Heart left ventricle (tissue), 16 donors: ENCODE results near the gene SMPD4. TPM values are rescaled to one million over a fixed set of nuclear protein-coding genes. Genes with fewer than 3 reads are reported as not detected.
A peak's percentile ranks its signal among the peaks of the same experiment; 100 is the strongest.
"Not testable (repeated sequence)": the region's sequence is repeated elsewhere in the genome, so short reads cannot be mapped to it uniquely, and the experiment has no call there.

Source experiments
- ATAC-seq, 4 donors: fragments of 200-7000 bp; cut with Tn5 transposase; one replicate each; pipeline ENCODE4 v1.9.1; 2020 to 2022; ENCODE audit warnings: moderate library complexity in 4 of 4, mild to moderate bottlenecking in 3 of 4, moderate number of reproducible peaks in 1 of 4
- DNase-seq, 5 donors: peaks; one replicate each; pipeline ENCODE4 v3.0.0-alpha.2; 2020
- H3K27ac ChIP-seq, 12 donors: fragments of 200-600 bp; sonication (generic) in 4 of 12; one replicate each; pipeline versions ENCODE4 v1.5.0 to v1.8.0; 2016 to 2022; ENCODE audit warnings: mild to moderate bottlenecking in 2 of 12
- H3K27me3 ChIP-seq, 9 donors: fragments of 200-600 bp; sonication (generic) in 2 of 9; one replicate each; pipeline versions ENCODE4 v1.5.1 to v1.8.0; 2016 to 2022; ENCODE audit warnings: mild to moderate bottlenecking in 3 of 9
- H3K36me3 ChIP-seq, 9 donors: fragments of 200-600 bp; sonication (generic) in 2 of 9; one replicate each; pipeline versions ENCODE4 v1.5.0 to v1.8.0; 2018 to 2022; ENCODE audit warnings: mild to moderate bottlenecking in 2 of 9
- H3K4me1 ChIP-seq, 12 donors: fragments of 200-600 bp; sonication (generic) in 4 of 12; one replicate each; pipeline versions ENCODE4 v1.5.0 to v1.8.0; 2016 to 2022; ENCODE audit warnings: mild to moderate bottlenecking in 3 of 12
- H3K4me3 ChIP-seq, 12 donors: fragments of 200-600 bp; sonication (generic) in 4 of 12; one replicate each; pipeline versions ENCODE4 v1.5.0 to v1.8.0; 2017 to 2022; ENCODE audit warnings: mild to moderate bottlenecking in 9 of 12, moderate library complexity in 4 of 12
- H3K9me3 ChIP-seq, 12 donors: fragments of 200-600 bp; sonication (generic) in 4 of 12; one replicate each; pipeline versions ENCODE4 v1.5.0 to v1.8.0; 2016 to 2022; ENCODE audit warnings: mild to moderate bottlenecking in 1 of 12
- CTCF ChIP-seq, 12 donors: fragments of 200-600 bp; sonication (generic) in 4 of 12; IDR thresholded peaks; one replicate each; pipeline versions ENCODE4 v1.5.0 to v1.8.0; 2018 to 2022; ENCODE audit warnings: antibody characterized with exemption in 12 of 12, mild to moderate bottlenecking in 5 of 12
- POLR2A ChIP-seq, 2 donors: fragments of 450-650 bp; IDR thresholded peaks; one replicate each; pipeline ENCODE4 v1.6.1; 2017; ENCODE audit warnings: antibody characterized with exemption in 2 of 2, mild to moderate bottlenecking in 2 of 2, moderate library complexity in 2 of 2
- WGBS, 4 donors: extraction: QIAGEN DNeasy Blood & Tissue Kit in 2 of 4; methylation state at CpG; one replicate each; pipeline versions ENCODE4 v1.1.5 to v1.1.7; 2013 to 2018; 5-methylcytosine and 5-hydroxymethylcytosine counted together
- intact Hi-C, 10 donors: fragments of 100-400 bp; cut with DNase I; formaldehyde crosslinking; loops; one replicate each; pipeline versions ENCODE4 v1.11.1 to v1.14.2; 2022
- polyA plus RNA-seq, 2 donors: library from polyadenylated mRNA; stranded (reverse); fragments of 200-250 nt; gene quantifications; one replicate each; pipeline ENCODE4 v1.2.3, GENCODE V29; 2013
- total RNA-seq, 9 donors: library from RNA; depleted of rRNA in 2 of 9; stranded (reverse); fragments of >200 nt in 2 of 9; fragmentation: NEBNext Ultra II Directional in 3 of 9; extraction: Animal tissue kit (Norgen Biotek cat#: 25700) in 3 of 9; gene quantifications; one replicate each; pipeline versions ENCODE4 v1.1.0 to v1.2.4, GENCODE V29; 2016 to 2023
- donor health status: ischemic (EF 13 %, LVEDD 7.1; RV severe dilation, severe dysfunction).
- donor health status: healthy with polysubstance abuse.
- donor health status: DM: no; HTN: yes; CAD: no.
- donor health status: DM: no; HTN: no; CAD: no.
- donor health status: ischemic (EF 25% LVEDD 6.9; RV normal size, moderate dysfunction).
- donor health status: ischemic (EF 25% LVEDD 5.7; RV mildly dilated, moderate dysfunction).
- donor health status: healthy.
- donor health status: DM: yes; HTN: yes; CAD: no.
- donor health status: ischemic (EF 35%, LVEDD 5.7; RV mildly dilated, moderate dysfunction).
- donor health status: nonischemic (EF 11% LVEDD 7.7; RV severe dilation, severe dysfunction).
- donor health status: DM: yes; HTN: yes; CAD: no.
- donor health status: PGD.
- donor health status: ischemic (EF 29% LVEDD 5.4; RV normal size, mild dysfunction).
- donor health status: nonischemic (EF 23%, LVEDD 6.1; RV moderate dilation, normal function).

Gene SMPD4
- total and polyA plus RNA-seq, 11 donors = 23.4 to 41.1 (median 29.2) TPM

DNA sequence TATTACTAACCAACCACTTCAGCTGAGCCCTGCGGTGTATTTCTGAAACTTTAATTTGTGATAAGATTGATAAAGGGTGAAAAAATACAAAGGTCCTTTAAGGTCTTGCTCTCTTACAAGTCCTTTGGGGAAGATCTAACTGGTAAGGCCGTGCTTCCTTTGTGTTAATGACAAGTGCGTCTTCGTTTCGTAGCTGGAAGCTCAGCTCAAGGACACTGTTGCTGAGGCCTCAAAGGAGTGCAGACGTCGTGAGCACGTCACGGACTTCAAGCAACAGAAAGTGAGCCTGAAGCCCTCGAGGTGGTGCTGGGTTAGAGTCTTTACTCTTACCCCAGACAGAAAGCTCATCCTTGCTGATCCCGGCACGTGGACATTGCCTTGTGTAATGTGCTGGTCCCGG lies 25.6 kb upstream of the SMPD4 start:
- DNase-seq = not testable (repeated sequence)

DNA sequence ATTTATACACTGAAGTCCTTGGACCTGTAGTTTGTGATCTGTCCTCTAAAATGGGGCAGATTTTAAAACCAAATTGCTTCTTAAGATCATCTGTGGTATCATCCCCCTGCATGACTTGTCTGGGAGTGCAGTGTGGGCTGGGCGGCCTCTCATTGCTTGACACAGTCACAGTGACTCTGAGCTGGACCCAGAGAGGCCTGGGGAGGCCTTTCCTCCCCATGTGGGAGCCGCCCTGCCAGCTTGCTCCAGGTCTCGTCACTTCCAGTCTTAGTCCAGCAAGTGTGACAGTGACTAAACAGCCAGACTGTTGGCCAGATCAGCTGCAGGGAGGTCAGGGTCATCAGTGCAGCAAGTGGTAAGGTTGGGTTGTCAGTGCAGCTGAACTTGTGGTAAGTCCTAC lies 21.7 kb upstream of the SMPD4 start:
- H3K9me3 ChIP-seq, H3K27me3 ChIP-seq, DNase-seq, H3K36me3 ChIP-seq, H3K4me1 ChIP-seq, H3K4me3 ChIP-seq, intact Hi-C loops: not testable (repeated sequence)
- peak overlapping the region in 2 of 12 donors; percentile 29 to 33 for H3K27ac ChIP-seq
- ATAC-seq = peak; percentile 11 to 50 (median 27)
- WGBS, 4 donors = 59 to 76% (median 63%) methylated on average over 2 to 3 of the region's 3 CpGs

More for the DNA sequence above, 25.6 kb upstream of the SMPD4 start:
- H3K4me3 ChIP-seq, H3K4me1 ChIP-seq, H3K9me3 ChIP-seq, ATAC-seq, H3K36me3 ChIP-seq, H3K27me3 ChIP-seq, H3K27ac ChIP-seq, intact Hi-C loops: not testable (repeated sequence)
- 79 to 84% (median 81%) methylated on average over 10 to 13 of the region's 13 CpGs for WGBS, 4 donors

GRCh38 chr2:130202518-130202917 lies 21.1 kb upstream of the SMPD4 start:
- H3K27me3 ChIP-seq, H3K36me3 ChIP-seq, H3K9me3 ChIP-seq, H3K4me3 ChIP-seq, H3K4me1 ChIP-seq, intact Hi-C loops: not testable (repeated sequence)
- DNase-seq (peak in 4 of 5 donors; percentile 42 to 81 (median 63)), ATAC-seq (peak; percentile 85 to 95 (median 94))
- 24 to 60% (median 28%) methylated on average over 1 to 6 of the region's 7 CpGs for WGBS, 4 donors
- H3K27ac ChIP-seq = peak overlapping the region in 2 of 12 donors; percentile 33

DNA sequence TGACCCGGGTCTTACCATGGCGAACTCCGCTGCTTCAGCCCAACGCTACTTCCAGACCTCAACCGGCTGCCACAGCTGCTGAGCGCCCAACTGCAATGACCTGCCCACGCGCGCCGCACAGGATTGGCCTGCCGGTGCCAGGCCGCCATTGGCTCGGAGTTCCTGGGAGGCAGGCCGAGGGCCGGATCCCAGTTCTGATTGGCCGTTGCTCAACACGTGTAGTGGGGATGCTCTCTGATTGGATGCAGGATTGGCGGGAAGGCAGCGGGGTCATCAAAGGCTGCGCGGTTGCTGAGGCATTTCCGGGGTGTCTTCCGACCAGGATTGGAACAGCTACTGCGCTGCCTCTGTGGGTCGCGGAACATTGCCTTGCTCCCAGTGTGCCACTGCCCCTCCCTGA lies 16.9 kb upstream of the SMPD4 start, which contains the start of gene TUBA3E:
Gene TUBA3E, minus strand, starts transcription at position 97 of the 400 bp plus-strand sequence. Its CDS starts 79 bp downstream, at position 18.
- 97 to 100% (median 97%) methylated on average over 4 to 26 of the region's 26 CpGs; no CpG with 5 or more reads in 1 of the 4 donors for WGBS, 4 donors
- Histone ChIP-seq H3K4me1 (peaks cover 0 to 7% (median 0%) of the 10 kb centered on the region in 12 donors), H3K36me3 (no peaks in the 10 kb centered on the region), H3K9me3 (no peaks in the 10 kb centered on the region), H3K4me3 (no peak within 1 kb of the TSS), H3K27ac (no peak within 1 kb of the TSS), H3K27me3 (no peaks in the 10 kb centered on the region)
- no peak for DNase-seq
- TF ChIP-seq POLR2A (IDR thresholded peaks at IDR 0.05) (no peak), CTCF (IDR thresholded peaks at IDR 0.05) (no peak)
- no peak for ATAC-seq
- intact Hi-C loops = no loop called here

GRCh38 chr2:130196052-130196451 lies 14.7 kb upstream of the SMPD4 start:
- H3K9me3 ChIP-seq, intact Hi-C loops, H3K36me3 ChIP-seq, H3K27me3 ChIP-seq, H3K4me3 ChIP-seq: not testable (repeated sequence)
- Histone ChIP-seq H3K27ac (peak overlapping the region in 7 of 12 donors; percentile 15 to 87 (median 73)), H3K4me1 (peaks cover 0 to 10% (median 0%) of the 10 kb centered on the region in 12 donors)
- WGBS, 4 donors = 45 to 53% (median 50%) methylated on average over 7 to 11 of the region's 13 CpGs
- ATAC-seq (peak; percentile 81 to 94 (median 90)), DNase-seq (peak in 4 of 5 donors; percentile 55 to 70 (median 64))

- WGBS, 4 donors = 49 to 60% (median 55%) methylated on average over 7 to 9 of the region's 9 CpGs
- Histone ChIP-seq H3K4me3 (peak overlapping the region in 1 of 12 donors; percentile 28), H3K4me1 (peaks cover 0 to 10% (median 0%) of the 10 kb centered on the region in 12 donors), H3K27ac (peak overlapping the region in 5 of 12 donors; percentile 24 to 87 (median 74))
- DNase-seq, intact Hi-C loops, H3K36me3 ChIP-seq, H3K9me3 ChIP-seq, H3K27me3 ChIP-seq: not testable (repeated sequence)
- ATAC-seq = peak; percentile 72 to 82 (median 81)
Observed at GRCh38 chr2:130195089-130195635, 13.8 kb upstream of the SMPD4 start.

DNA sequence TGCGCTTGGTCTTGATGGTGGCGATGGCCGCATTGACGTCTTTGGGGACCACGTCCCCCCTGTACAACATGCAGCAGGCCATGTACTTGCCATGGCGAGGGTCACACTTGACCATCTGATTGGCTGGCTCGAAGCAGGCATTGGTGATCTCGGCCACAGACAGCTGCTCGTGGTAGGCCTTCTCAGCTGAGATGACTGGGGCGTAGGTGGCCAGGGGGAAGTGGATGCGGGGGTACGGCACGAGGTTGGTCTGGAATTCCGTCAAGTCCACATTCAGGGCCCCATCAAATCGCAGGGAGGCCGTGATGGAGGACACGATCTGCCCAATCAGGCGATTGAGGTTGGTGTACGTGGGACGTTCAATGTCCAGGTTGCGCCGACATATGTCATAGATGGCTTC lies 12.4 kb upstream of the SMPD4 start:
- peak overlapping the region in 1 of 12 donors; percentile 10 for H3K4me3 ChIP-seq

DNA sequence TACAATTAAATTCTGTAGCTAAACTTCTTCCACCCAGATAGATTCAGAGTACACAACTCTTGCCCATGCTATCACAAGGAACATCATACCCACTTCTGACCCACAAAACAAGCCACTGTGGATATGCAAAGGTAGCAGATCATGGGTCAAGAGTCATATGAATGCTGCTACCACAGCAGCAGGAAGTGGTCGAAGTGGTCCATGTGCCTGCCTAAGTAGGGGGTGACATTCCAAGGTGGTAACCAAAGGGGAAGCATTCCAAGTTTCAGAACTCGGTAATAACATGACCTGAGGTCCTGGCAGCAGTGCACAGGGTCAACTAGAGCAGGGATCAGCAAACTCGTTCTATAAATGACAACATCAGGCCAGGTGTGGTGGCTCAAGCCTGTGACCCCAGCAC lies 11.0 kb upstream of the SMPD4 start:
- H3K36me3 ChIP-seq, H3K27me3 ChIP-seq, DNase-seq, ATAC-seq, H3K27ac ChIP-seq, intact Hi-C loops, H3K9me3 ChIP-seq: not testable (repeated sequence)
- peak overlapping the region in 3 of 12 donors; percentile 5 to 10 (median 7) for H3K4me3 ChIP-seq
- H3K4me1 ChIP-seq = peaks cover 0 to 10% (median 0%) of the 10 kb centered on the region in 12 donors
- WGBS, 4 donors = 68 to 79% (median 72%) methylated on average over 3 of the region's 3 CpGs

More for the DNA sequence above, 12.4 kb upstream of the SMPD4 start:
- 84 to 92% (median 89%) methylated on average over 20 to 22 of the region's 22 CpGs for WGBS, 4 donors
- H3K36me3 ChIP-seq, H3K27me3 ChIP-seq, DNase-seq, H3K27ac ChIP-seq, intact Hi-C loops, H3K9me3 ChIP-seq, ATAC-seq: not testable (repeated sequence)
- H3K4me1 ChIP-seq = peaks cover 0 to 10% (median 0%) of the 10 kb centered on the region in 12 donors

GRCh38 chr2:130191319-130191718 lies 9.9 kb upstream of the SMPD4 start:
- peaks cover 0 to 10% (median 0%) of the 10 kb centered on the region in 12 donors for H3K4me1 ChIP-seq
- ATAC-seq, H3K27ac ChIP-seq, H3K9me3 ChIP-seq, intact Hi-C loops, DNase-seq, H3K4me3 ChIP-seq, H3K27me3 ChIP-seq: not testable (repeated sequence)
- WGBS, 4 donors = 94 to 99% (median 96%) methylated on average over 6 of the region's 6 CpGs
- H3K36me3 ChIP-seq = peaks cover 0 to 11% (median 6%) of the 10 kb centered on the region in 9 donors
